Measurements from ENCODE around the gene ARAP3.
"Not testable (repeated sequence)": the region's sequence is repeated elsewhere in the genome, so short reads cannot be mapped to it uniquely, and the experiment has no call there.

ARAP3 gene, protein sequence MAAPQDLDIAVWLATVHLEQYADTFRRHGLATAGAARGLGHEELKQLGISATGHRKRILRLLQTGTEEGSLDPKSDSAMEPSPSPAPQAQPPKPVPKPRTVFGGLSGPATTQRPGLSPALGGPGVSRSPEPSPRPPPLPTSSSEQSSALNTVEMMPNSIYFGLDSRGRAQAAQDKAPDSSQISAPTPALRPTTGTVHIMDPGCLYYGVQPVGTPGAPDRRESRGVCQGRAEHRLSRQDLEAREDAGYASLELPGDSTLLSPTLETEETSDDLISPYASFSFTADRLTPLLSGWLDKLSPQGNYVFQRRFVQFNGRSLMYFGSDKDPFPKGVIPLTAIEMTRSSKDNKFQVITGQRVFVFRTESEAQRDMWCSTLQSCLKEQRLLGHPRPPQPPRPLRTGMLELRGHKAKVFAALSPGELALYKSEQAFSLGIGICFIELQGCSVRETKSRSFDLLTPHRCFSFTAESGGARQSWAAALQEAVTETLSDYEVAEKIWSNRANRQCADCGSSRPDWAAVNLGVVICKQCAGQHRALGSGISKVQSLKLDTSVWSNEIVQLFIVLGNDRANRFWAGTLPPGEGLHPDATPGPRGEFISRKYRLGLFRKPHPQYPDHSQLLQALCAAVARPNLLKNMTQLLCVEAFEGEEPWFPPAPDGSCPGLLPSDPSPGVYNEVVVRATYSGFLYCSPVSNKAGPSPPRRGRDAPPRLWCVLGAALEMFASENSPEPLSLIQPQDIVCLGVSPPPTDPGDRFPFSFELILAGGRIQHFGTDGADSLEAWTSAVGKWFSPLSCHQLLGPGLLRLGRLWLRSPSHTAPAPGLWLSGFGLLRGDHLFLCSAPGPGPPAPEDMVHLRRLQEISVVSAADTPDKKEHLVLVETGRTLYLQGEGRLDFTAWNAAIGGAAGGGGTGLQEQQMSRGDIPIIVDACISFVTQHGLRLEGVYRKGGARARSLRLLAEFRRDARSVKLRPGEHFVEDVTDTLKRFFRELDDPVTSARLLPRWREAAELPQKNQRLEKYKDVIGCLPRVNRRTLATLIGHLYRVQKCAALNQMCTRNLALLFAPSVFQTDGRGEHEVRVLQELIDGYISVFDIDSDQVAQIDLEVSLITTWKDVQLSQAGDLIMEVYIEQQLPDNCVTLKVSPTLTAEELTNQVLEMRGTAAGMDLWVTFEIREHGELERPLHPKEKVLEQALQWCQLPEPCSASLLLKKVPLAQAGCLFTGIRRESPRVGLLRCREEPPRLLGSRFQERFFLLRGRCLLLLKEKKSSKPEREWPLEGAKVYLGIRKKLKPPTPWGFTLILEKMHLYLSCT (N-terminal part only)

DNA sequence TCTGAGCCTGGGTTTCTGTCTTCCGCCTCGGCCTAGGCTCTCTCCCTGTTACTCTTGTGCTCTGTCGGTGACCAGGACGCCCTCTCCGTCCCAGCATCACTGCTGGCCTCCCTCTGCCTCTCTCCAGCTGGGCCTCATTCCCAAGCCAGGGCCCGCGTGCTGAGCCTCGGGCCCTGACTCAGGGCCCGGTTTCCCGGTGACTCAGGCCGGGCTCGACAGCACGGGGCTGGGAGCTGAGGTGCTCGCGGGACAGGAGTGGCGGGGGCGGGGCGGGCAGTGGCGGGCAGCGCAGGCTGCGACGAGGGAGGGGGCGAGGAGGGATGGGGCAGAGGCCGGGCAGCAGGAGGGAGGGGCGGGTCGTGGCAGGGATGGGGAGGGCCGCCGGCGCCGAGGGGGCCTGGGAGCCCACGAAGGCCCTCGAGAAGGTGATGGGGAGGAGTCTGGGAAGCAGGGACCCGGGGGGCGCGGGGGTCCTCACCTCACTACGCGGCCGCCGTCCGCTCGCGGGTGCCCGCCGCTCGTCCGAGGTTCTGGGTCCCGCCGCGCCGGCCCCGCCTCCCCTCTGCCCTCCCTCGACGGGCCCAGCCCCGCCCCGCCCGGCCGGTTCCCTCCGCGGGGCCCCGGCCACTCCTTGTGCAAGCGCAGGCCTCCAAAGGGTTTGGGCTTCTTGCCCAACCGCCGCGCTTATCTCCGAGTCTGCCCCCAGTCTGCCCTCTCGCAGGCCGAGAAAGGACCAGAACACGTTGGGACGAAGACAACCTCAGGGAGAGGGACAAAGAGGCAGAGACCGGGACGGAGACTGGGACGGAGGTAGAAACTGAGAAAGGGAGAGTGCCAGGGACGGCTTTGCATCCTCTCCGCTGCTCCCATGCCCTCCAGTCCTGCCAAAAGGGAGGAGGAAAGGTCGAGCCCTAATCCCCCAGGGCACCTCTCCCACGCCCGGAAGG lies at the start of gene ARAP3:
ARAP3 (minus strand) TSS at position 536 of the 947 bp plus-strand sequence. CDS start 1,744 bp downstream, outside the sequence.
- in situ Hi-C loops (cut with MboI; ENCODE audit: low sequenced_read_pairs) = loop anchor here (25.0 kb wide), 1 partner anchor 455 kb away; no protein-coding TSS in a partner anchor

- in situ Hi-C loops (cut with MboI; ENCODE audit: low sequenced_read_pairs) = no loop called here
Measured at GRCh38 chr5:141729387-141730006, 47.5 kb upstream of the ARAP3 start.

- in situ Hi-C loops (cut with MboI; ENCODE audit: low sequenced_read_pairs) = no loop called here
Measured at GRCh38 chr5:141725891-141726290, 43.9 kb upstream of the ARAP3 start.

DNA sequence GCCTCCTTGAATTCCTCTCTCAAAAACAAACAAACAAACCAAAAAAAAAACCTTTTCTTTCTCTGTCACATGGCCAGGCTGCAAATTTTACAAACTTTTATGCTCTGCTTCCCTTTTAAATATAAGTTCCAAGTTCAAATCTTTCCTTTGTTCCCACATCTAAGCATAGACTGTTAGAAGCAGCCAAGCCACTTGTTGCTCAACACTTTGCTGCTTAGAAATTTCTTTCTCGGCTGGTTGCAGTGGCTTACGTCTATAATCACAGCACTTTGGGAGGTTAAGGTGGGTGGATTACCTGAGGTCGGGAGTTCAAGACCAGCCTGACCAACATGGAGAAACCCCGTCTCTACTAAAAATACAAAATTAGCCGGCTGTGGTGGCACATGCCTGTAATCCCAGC lies 43.1 kb upstream of the ARAP3 start:
- in situ Hi-C loops (cut with MboI; ENCODE audit: low sequenced_read_pairs) = not testable (repeated sequence)

- in situ Hi-C loops (cut with MboI; ENCODE audit: low sequenced_read_pairs) = no loop called here
Measured at GRCh38 chr5:141722266-141722665, 40.2 kb upstream of the ARAP3 start.

GRCh38 chr5:141717043-141717442 lies 35.0 kb upstream of the ARAP3 start:
- in situ Hi-C loops (cut with MboI; ENCODE audit: low sequenced_read_pairs) = no loop called here

DNA sequence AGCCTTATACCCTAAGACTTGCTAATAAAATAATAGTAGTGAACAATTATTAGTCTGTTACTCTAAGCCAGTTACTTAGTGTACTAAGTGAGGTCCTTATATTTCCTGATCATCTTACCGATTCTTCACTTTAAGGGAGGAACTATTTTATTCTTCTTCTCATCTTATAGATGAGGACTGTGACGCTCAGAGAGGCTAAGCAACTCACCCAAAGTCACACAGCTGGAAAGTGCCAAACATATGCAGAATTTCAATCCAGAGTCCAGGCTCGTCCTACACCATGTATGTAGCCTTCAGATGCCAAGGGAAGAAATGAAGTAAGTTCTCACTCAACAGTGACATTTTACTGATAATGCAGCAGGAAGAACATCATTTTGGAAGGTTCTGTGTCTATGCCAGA lies 34.4 kb upstream of the ARAP3 start:
- in situ Hi-C loops (cut with MboI; ENCODE audit: low sequenced_read_pairs) = no loop called here

DNA sequence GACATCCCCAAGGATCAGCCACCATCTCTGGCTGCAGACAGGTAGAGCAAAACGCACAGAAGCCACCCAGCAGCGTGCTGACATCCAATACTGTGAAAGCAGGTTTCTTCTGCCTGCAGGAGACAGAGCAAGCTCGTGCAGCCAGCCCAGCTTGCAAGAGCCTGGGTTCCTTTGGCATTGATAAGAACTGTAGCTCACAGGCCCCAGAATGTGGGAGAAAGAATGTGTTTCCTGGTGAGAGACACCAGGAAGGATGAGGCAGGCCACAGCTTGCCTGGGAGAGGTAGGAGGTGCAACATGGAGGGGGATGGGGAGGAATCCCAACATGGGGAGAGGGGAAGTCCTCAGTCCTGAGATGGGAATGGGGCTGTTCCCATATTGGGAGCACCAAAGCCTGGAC lies 34.0 kb upstream of the ARAP3 start:
- in situ Hi-C loops (cut with MboI; ENCODE audit: low sequenced_read_pairs) = no loop called here

- in situ Hi-C loops (cut with MboI; ENCODE audit: low sequenced_read_pairs) = no loop called here
Measured at GRCh38 chr5:141715346-141715905, 33.4 kb upstream of the ARAP3 start.

DNA sequence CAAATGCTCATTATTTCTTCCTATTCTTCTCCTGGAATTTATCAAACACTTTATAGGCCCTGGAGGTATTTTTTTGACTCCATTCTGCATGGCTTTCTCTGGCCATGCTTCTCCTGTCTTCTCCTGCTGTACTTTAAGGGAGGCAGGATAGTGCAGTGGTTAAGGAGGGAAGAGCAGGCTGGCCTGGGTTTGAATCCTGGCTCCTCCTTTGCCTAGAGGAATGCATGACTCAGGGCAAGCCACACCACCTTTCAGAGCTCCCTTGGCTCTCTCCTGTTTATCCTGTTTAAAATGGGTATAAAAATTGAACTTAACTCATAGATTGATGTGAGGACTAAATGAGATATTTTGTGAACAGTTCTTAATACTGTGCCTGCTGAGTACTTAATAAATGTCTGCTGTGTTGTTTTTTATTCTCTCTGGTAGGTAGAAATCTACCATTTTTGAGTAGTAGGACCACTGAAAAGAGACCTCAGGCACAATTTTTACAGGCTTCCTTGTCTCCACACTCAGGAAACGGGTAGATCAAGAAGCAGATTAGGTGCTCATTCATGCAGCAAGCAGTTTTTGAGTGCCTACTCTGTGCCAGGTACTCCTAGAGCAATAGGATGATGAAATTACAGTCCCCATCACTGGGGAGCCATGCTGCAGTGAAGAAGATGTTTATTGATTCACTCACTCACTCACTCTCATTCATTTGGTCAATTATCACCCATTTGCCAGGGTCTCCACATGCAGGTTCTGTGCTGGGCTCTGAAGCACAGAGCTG lies 32.7 kb upstream of the ARAP3 start:
- in situ Hi-C loops (cut with MboI; ENCODE audit: low sequenced_read_pairs) = no loop called here

GRCh38 chr5:141713616-141714309 lies 31.7 kb upstream of the ARAP3 start:
- in situ Hi-C loops (cut with MboI; ENCODE audit: low sequenced_read_pairs) = no loop called here

DNA sequence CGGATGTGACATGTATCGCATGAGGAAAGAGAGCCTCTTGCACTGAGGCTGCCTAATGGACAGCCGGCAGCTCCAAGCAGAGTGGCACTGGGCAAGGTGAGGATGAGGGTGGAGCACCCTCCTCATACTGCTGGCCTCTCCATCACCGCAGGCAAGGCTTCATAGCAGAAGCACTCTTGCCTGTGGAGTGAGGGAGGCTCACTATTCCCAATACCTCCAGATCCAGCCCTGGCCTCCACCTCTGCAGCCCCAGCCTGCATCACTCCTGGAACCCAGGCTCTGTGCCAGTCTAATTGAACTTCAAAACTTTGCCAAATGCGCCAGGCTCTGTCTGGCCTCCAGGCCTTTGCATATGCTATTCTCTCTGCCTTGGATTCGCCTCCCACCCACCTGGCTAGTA lies 29.7 kb upstream of the ARAP3 start:
- in situ Hi-C loops (cut with MboI; ENCODE audit: low sequenced_read_pairs) = no loop called here

- in situ Hi-C loops (cut with MboI; ENCODE audit: low sequenced_read_pairs) = no loop called here
Measured at GRCh38 chr5:141709699-141710267, 27.8 kb upstream of the ARAP3 start.

DNA sequence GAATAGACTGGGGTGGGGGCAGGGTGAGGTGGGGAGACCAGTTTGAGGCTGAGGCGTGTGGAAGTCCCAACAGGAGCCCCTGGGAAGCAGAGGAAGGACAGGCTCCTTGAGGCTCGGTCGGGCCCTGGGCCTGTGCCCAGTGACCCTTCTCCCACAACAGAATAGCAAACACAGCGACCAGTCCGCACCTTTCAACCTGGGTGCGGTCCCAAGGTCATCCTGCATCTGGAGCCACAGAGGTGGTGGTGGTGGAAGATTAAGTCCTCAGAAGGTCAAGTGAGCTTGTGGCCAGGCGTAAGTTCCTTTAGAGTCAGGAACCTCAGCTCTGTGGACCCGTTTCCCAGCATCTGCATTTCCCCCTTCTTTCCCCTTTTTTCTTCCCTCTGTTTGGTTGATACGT lies 26.0 kb upstream of the ARAP3 start:
- in situ Hi-C loops (cut with MboI; ENCODE audit: low sequenced_read_pairs) = no loop called here

- in situ Hi-C loops (cut with MboI; ENCODE audit: low sequenced_read_pairs) = no loop called here
Measured at GRCh38 chr5:141707510-141707909, 25.5 kb upstream of the ARAP3 start.

DNA sequence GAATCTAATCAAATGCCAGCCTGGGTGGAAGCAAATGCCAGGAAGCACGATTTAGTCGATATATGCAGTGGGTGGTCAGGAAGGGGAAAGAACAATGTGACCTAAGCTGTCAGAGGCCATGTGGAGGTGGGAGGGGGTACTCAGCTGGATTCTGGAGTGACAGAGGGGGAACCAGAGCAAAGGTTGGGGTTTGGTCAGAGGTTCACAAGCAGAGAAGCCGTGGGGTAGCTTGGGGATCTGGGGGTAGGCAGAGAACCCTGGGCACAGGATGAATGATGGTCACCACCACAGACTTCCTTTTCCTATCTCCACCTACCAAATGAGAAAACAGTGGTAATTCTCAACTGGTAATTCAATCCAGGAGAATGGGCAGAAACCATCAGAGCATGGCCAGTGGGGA lies 24.1 kb upstream of the ARAP3 start:
- in situ Hi-C loops (cut with MboI; ENCODE audit: low sequenced_read_pairs) = no loop called here

- in situ Hi-C loops (cut with MboI; ENCODE audit: low sequenced_read_pairs) = no loop called here
Measured at GRCh38 chr5:141705469-141705868, 23.4 kb upstream of the ARAP3 start.

Data from HL-60/S4 treated with retinoic acid at 250 ng/mL for 4 days and 3 days (cell line).